ENCODE data around the gene NOL4L. TPM values are rescaled to one million over a fixed set of nuclear protein-coding genes. Genes with fewer than 3 reads are reported as not detected.

NOL4L gene
- polyA plus RNA-seq, 2 of the 4 experiments (the other 2 are of a cell fraction), result 9.5 to 11.8 TPM

GRCh38 chr20:32556312-32557184 lies 28.6 kb downstream of the NOL4L start:
- ChIA-PET CTCF (interaction anchor here (1.0 to 4.2 kb wide), 7 partner anchors 9 to 96 kb away, joined by 4 to 19 read pairs (median 7); no protein-coding TSS in a partner anchor), POLR2A (no interaction called here)
- Histone ChIP-seq H3K4me3 (no peak overlapping the region), H3K9me3 (no peaks in the 10 kb centered on the region), H3K27ac (no peak overlapping the region), H3K4me2 (no peak overlapping the region), H3K4me1 (peaks cover 9% of the 10 kb centered on the region)
- TF ChIP-seq ZC3H11A (IDR thresholded peaks at IDR 0.05) (no peak), JUNB (IDR thresholded peaks at IDR 0.05) (no peak), MYC (IDR thresholded peaks at IDR 0.05; ENCODE audit: borderline replicate concordance, low read length) (no peak), GATA3 (IDR thresholded peaks at IDR 0.05; ENCODE audit: borderline replicate concordance) (no peak), CHD2 (IDR thresholded peaks at IDR 0.05; ENCODE audit: low read length, partially characterized antibody) (no peak), PBX3 (IDR thresholded peaks at IDR 0.05) (no peak), EHF (CRISPR knock-in tag; IDR thresholded peaks at IDR 0.05) (no peak), JUN (IDR thresholded peaks at IDR 0.05) (no peak), RAD21 (conservative IDR thresholded peaks at IDR 0.05 in 1 of 2, IDR thresholded peaks at IDR 0.05 in 1 of 2) (no peak), KDM1A (IDR thresholded peaks at IDR 0.05; ENCODE audit: low read depth) (no peak)
- 84% methylated on average over 18 of the region's 20 CpGs for WGBS (ENCODE audit: missing lambda C conversion rate)
- DNase-seq (ENCODE audit: low read depth in 1 of 2, low spot score in 1 of 2) (no peak), FAIRE-seq (no peak), ATAC-seq (no peak)

- no peak overlapping the region for H3K27ac ChIP-seq
- 77% methylated on average over 8 of the region's 8 CpGs for WGBS (ENCODE audit: missing lambda C conversion rate)
- ATAC-seq, result no peak
- ChIA-PET CTCF (interaction anchor here (1.2 to 4.2 kb wide), 4 partner anchors 16 to 97 kb away, joined by 4 to 19 read pairs (median 8); no protein-coding TSS in a partner anchor), POLR2A (no interaction called here)
- H3K4me2 ChIP-seq, result no peak overlapping the region
- H3K4me1 ChIP-seq, result peaks cover 9% of the 10 kb centered on the region
- TF ChIP-seq JUNB (IDR thresholded peaks at IDR 0.05), result no peak
- TF ChIP-seq RCOR1 (IDR thresholded peaks at IDR 0.05; ENCODE audit: low read depth, low read length), result no peak
- TF ChIP-seq FOSL2 (IDR thresholded peaks at IDR 0.05), result no peak
- TF ChIP-seq FOSL2 (CRISPR knock-in tag; IDR thresholded peaks at IDR 0.05), result no peak
- no peak for TF ChIP-seq HOXA7 (CRISPR knock-in tag; IDR thresholded peaks at IDR 0.05)
- TF ChIP-seq RNF2 (IDR thresholded peaks at IDR 0.05; ENCODE audit: borderline replicate concordance, low read depth), result no peak
- no peak for TF ChIP-seq NR3C1 (IDR thresholded peaks at IDR 0.05)
- TF ChIP-seq MAZ (IDR thresholded peaks at IDR 0.05; ENCODE audit: borderline replicate concordance, low read depth, low read length), result no peak
- no peak for FAIRE-seq
- H3K4me3 ChIP-seq, result no peak overlapping the region
- DNase-seq (ENCODE audit: low read depth in 1 of 2, low spot score in 1 of 2), result no peak
- H3K9me3 ChIP-seq, result no peaks in the 10 kb centered on the region; the same call in 2 of the 3 replicates
Observed at GRCh38 chr20:32555584-32555983, 29.5 kb downstream of the NOL4L start.

GRCh38 chr20:32554965-32555289 lies 30.2 kb downstream of the NOL4L start:
- ChIA-PET CTCF (interaction anchor here (0.7 to 4.2 kb wide), 3 partner anchors 16 to 98 kb away, joined by 3 to 19 read pairs (median 7); no protein-coding TSS in a partner anchor), POLR2A (no interaction called here)
- peak overlapping the region in 1 of 2 experiments; percentile 26; a peak in 3 of 6 replicates for H3K27ac ChIP-seq
- peaks cover 9% of the 10 kb centered on the region for H3K4me1 ChIP-seq
- TF ChIP-seq MAX (IDR thresholded peaks at IDR 0.05) (no peak), NFE2L2 (conservative IDR thresholded peaks at IDR 0.05; ENCODE audit: low read length) (no peak), CHD2 (IDR thresholded peaks at IDR 0.05; ENCODE audit: low read length, partially characterized antibody) (no peak), GATA3 (IDR thresholded peaks at IDR 0.05; ENCODE audit: borderline replicate concordance) (no peak), EHF (CRISPR knock-in tag; IDR thresholded peaks at IDR 0.05) (no peak), HEYL (CRISPR knock-in tag; IDR thresholded peaks at IDR 0.05) (no peak), JUN (IDR thresholded peaks at IDR 0.05) (no peak), POLR2AphosphoS2 (conservative IDR thresholded peaks at IDR 0.05; ENCODE audit: low read length) (no peak), USF2 (IDR thresholded peaks at IDR 0.05) (no peak), ZNF302 (CRISPR knock-in tag; IDR thresholded peaks at IDR 0.05) (no peak), CBX2 (IDR thresholded peaks at IDR 0.05; ENCODE audit: borderline replicate concordance, low read depth) (no peak), NPAS2 (CRISPR knock-in tag; IDR thresholded peaks at IDR 0.05; ENCODE audit: borderline replicate concordance) (no peak), ZSCAN20 (CRISPR knock-in tag; IDR thresholded peaks at IDR 0.05) (no peak), POLR2A (IDR thresholded peaks at IDR 0.05; ENCODE audit: low read length) (no peak), ZFP36 (IDR thresholded peaks at IDR 0.05; ENCODE audit: borderline replicate concordance, partially characterized antibody) (no peak), CBX8 (IDR thresholded peaks at IDR 0.05) (no peak), RNF2 (IDR thresholded peaks at IDR 0.05; ENCODE audit: borderline replicate concordance, low read depth) (no peak)
- DNase-seq (ENCODE audit: low read depth in 1 of 2, low spot score in 1 of 2) (no peak), FAIRE-seq (no peak), ATAC-seq (peak in 1 of 2 experiments; percentile 28; a peak in 1 of 6 replicates)
- H3K4me2 ChIP-seq, result peak overlapping the region; percentile 28; the same call in 2 of the 3 replicates
- H3K9me3 ChIP-seq, result peaks cover 3% of the 10 kb centered on the region
- no peak overlapping the region for H3K4me3 ChIP-seq
- WGBS (ENCODE audit: missing lambda C conversion rate), result 88% methylated on average over 3 of the region's 3 CpGs
